Measurements from ENCODE around the gene TECPR1.

Gene TECPR1

DNA sequence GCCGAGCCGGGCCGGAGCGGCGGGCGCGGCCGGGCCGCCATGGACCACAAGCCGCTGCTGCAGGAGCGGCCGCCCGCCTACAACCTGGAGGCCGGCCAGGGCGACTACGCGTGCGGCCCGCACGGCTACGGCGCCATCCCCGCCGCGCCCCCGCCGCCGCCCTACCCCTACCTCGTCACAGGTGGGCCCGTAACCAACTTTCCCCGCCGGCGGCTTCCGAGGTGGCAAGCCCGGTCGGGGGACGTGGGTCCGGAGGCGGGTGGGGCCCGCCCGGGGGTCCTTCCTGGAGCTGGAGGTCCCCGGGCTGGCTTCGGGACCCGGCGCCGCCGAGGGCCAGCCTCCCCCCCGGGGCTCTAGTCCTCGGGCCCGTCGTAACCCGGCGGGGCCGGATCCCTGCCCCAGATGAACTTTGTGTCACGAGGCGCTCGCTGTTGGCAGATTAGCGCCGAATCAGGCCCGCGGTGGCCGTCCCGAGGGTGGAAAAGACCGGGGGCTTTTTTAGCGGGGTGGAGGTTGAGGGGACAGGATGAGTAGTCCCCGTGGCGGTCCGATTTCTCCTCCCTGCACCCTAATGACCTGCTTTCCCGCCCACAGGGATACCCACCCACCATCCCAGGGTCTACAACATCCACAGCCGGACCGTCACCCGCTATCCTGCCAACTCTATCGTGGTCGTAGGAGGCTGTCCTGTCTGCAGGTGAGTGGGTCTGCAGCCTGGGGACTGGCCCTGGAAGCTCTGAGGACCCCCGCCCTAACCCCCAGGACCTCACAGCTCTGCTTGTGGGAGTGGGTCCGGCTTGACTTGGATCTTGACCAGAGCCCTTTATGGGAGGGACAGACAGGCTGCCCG, 29.9 kb upstream of the TECPR1 start:
- no peak for TF ChIP-seq SIN3A (IDR thresholded peaks at IDR 0.05; ENCODE audit: borderline replicate concordance, insufficient read depth, low read length)
- TF ChIP-seq, protein P1, sequence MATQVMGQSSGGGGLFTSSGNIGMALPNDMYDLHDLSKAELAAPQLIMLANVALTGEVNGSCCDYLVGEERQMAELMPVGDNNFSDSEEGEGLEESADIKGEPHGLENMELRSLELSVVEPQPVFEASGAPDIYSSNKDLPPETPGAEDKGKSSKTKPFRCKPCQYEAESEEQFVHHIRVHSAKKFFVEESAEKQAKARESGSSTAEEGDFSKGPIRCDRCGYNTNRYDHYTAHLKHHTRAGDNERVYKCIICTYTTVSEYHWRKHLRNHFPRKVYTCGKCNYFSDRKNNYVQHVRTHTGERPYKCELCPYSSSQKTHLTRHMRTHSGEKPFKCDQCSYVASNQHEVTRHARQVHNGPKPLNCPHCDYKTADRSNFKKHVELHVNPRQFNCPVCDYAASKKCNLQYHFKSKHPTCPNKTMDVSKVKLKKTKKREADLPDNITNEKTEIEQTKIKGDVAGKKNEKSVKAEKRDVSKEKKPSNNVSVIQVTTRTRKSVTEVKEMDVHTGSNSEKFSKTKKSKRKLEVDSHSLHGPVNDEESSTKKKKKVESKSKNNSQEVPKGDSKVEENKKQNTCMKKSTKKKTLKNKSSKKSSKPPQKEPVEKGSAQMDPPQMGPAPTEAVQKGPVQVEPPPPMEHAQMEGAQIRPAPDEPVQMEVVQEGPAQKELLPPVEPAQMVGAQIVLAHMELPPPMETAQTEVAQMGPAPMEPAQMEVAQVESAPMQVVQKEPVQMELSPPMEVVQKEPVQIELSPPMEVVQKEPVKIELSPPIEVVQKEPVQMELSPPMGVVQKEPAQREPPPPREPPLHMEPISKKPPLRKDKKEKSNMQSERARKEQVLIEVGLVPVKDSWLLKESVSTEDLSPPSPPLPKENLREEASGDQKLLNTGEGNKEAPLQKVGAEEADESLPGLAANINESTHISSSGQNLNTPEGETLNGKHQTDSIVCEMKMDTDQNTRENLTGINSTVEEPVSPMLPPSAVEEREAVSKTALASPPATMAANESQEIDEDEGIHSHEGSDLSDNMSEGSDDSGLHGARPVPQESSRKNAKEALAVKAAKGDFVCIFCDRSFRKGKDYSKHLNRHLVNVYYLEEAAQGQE (IDR thresholded peaks at IDR 0.05; ENCODE audit: insufficient read depth in 1 of 2, low read depth in 2 of 2, low read length in 2 of 2), result no peak
- no peak for TF ChIP-seq POLR2AphosphoS5 (IDR thresholded peaks at IDR 0.05; ENCODE audit: low read depth, low read length)
- TF ChIP-seq FOXP2 (optimal IDR thresholded peaks at IDR 0.05; ENCODE audit: borderline replicate concordance, extremely low read depth, extremely low read length, insufficient read depth), result no peak
- TF ChIP-seq TAF1 (IDR thresholded peaks at IDR 0.05; ENCODE audit: borderline replicate concordance, insufficient read depth, low read length), result no peak

DNA sequence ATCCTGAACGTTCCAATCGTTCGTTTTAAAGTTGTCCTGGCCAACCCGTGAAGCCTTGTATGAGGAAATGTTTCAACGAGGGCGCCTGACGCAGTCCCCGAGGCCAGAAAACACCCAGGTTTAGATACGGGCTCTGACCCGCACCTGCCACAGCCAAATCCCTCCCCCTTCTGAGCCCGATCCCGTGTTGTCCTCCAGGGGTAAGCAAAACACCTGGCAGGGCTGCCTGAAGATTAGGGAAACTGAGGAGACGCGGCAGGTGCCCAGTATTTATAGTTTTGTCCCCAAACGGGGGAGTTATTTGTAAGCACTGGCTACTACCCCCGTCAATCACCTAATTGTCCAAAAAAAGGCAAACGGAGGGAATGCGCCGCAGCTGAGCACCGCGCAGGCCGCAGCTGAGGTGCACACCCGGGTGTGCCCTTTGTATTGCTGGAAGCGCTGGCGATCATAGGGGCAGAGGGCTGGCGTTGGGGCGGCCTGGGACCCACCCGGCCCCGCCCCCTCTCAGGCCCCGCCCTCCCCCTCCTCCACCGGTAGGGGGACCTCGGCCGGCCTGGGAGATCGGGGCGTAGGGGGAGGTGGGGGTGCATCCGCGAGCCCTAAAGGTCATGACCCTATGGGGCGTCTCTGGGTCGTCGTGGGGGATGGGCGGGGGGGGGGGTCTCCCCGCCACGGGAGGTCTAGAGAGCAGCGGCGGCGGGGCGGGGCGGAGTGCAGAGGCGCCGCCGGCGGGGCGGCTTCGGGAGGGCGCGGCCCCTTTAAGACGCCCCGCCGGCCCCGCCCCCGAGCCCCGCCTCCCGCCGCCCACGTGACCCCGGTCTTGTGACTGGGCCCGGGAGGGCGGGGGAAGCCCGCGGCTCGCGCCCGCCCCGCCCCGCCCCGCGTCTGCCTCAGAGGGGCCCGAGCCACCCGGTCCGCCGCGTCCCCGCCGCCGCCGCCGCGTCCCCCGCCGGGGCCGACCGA, 29.0 kb upstream of the TECPR1 start, which contains the start of gene BRI3:
BRI3 (plus strand) TSS at position 896 of the 966 bp plus-strand sequence. CDS start 110 bp downstream, outside the sequence.
- TF ChIP-seq, protein P1 (IDR thresholded peaks at IDR 0.05; ENCODE audit: insufficient read depth in 1 of 2, low read depth in 2 of 2, low read length in 2 of 2), result no peak
- no peak for TF ChIP-seq SIN3A (IDR thresholded peaks at IDR 0.05; ENCODE audit: borderline replicate concordance, insufficient read depth, low read length)
- TF ChIP-seq POLR2AphosphoS5 (IDR thresholded peaks at IDR 0.05; ENCODE audit: low read depth, low read length), result peak; percentile 50; the same call in 1 of the 2 replicates
- no peak for TF ChIP-seq FOXP2 (optimal IDR thresholded peaks at IDR 0.05; ENCODE audit: borderline replicate concordance, extremely low read depth, extremely low read length, insufficient read depth)

DNA sequence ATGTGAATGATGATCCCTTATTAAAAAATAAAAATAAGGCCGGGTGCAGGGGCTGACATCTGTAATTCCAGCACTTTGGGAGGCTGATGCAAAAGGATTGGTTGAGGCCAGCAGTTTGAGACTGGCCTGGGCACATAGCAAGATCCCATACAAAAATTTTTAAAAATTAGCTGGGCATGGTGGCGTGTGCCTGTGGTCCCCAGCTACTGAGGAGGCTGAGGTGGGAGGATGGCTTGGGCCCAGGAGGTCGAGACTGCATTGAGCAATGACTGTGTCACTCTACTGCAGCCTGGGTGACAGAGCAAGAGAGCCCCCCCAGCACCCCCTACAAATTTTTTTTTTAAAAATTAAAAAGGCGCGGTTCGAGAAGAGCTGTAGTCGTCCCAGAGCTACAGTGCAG, 28.3 kb upstream of the TECPR1 start:
- TF ChIP-seq FOXP2 (optimal IDR thresholded peaks at IDR 0.05; ENCODE audit: borderline replicate concordance, extremely low read depth, extremely low read length, insufficient read depth) (no peak), TAF1 (IDR thresholded peaks at IDR 0.05; ENCODE audit: borderline replicate concordance, insufficient read depth, low read length) (no peak), SIN3A (IDR thresholded peaks at IDR 0.05; ENCODE audit: borderline replicate concordance, insufficient read depth, low read length) (no peak), POLR2AphosphoS5 (IDR thresholded peaks at IDR 0.05; ENCODE audit: low read depth, low read length) (no peak)
- TF ChIP-seq, protein P1 (IDR thresholded peaks at IDR 0.05; ENCODE audit: insufficient read depth in 1 of 2, low read depth in 2 of 2, low read length in 2 of 2), result no peak

DNA sequence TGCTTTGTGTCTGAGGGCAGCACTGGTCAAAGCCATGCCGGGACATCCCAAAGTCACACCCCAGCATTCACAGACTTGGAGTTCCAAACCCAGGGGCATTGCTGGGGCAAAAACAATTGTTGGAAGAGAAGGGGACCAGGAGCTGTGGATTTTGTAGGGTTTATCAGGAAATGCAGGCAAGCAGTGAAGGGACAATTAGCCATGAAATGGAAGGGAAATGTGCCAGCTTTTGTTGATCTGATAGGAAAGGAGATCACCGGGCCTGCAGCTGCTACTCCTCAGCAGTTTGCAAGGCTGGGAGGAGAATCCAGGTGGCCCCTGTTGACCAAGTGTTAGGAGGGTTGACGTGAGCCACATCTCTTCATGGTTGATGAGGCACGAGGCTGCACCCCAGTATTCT, 26.9 kb upstream of the TECPR1 start:
- TF ChIP-seq POLR2AphosphoS5 (IDR thresholded peaks at IDR 0.05; ENCODE audit: low read depth, low read length) (no peak), FOXP2 (optimal IDR thresholded peaks at IDR 0.05; ENCODE audit: borderline replicate concordance, extremely low read depth, extremely low read length, insufficient read depth) (no peak), TAF1 (IDR thresholded peaks at IDR 0.05; ENCODE audit: borderline replicate concordance, insufficient read depth, low read length) (no peak), SIN3A (IDR thresholded peaks at IDR 0.05; ENCODE audit: borderline replicate concordance, insufficient read depth, low read length) (no peak)
- TF ChIP-seq, protein P1 (IDR thresholded peaks at IDR 0.05; ENCODE audit: insufficient read depth in 1 of 2, low read depth in 2 of 2, low read length in 2 of 2), result no peak

Measured in PFSK-1 (cell line).